ENCODE measurements around the gene CCL22.
"Not testable (repeated sequence)": the region's sequence is repeated elsewhere in the genome, so short reads cannot be mapped to it uniquely, and the experiment has no call there.

Gene CCL22

GRCh38 chr16:57348327-57348726 lies 10.3 kb upstream of the CCL22 start:
- no peak for DNase-seq

- DNase-seq: no peak
Measured at GRCh38 chr16:57349212-57350031, 9.2 kb upstream of the CCL22 start.

GRCh38 chr16:57352636-57353047 lies 5.9 kb upstream of the CCL22 start:
- DNase-seq: peak; percentile 17

GRCh38 chr16:57354311-57354710 lies 4.3 kb upstream of the CCL22 start:
- peak; percentile 17 for DNase-seq

GRCh38 chr16:57355898-57356414 lies 2.6 kb upstream of the CCL22 start:
- DNase-seq: peak; percentile 11

- DNase-seq: no peak
Measured at GRCh38 chr16:57356547-57356946, 2.0 kb upstream of the CCL22 start.

- DNase-seq: peak; percentile 33
Measured at GRCh38 chr16:57357330-57358085, 1.1 kb upstream of the CCL22 start.

GRCh38 chr16:57358086-57358420 lies 530 bp upstream of the CCL22 start:
- DNase-seq: peak; percentile 28

- peak; percentile 26 for DNase-seq
Measured at GRCh38 chr16:57360321-57360935, 1.8 kb downstream of the CCL22 start.

- DNase-seq: no peak
Measured at GRCh38 chr16:57361404-57361803, 2.8 kb downstream of the CCL22 start.

- no peak for DNase-seq
Measured at GRCh38 chr16:57364143-57364542, 5.6 kb downstream of the CCL22 start.

- DNase-seq: no peak
Measured at GRCh38 chr16:57366544-57367040, 8.0 kb downstream of the CCL22 start.

- no peak for DNase-seq
Measured at GRCh38 chr16:57367116-57367752, 8.7 kb downstream of the CCL22 start.

GRCh38 chr16:57371494-57372371 lies 13.2 kb downstream of the CCL22 start:
- DNase-seq: no peak

- peak; percentile 96 for DNase-seq
Measured at GRCh38 chr16:57372372-57373116, 14.0 kb downstream of the CCL22 start, which contains the start of gene CX3CL1. CX3CL1 (plus strand) TSS chr16:57372490; CDS start chr16:57372569, 79 bp downstream.

GRCh38 chr16:57373117-57373947 lies 14.7 kb downstream of the CCL22 start:
- peak; percentile 88 for DNase-seq

GRCh38 chr16:57374067-57374534 lies 15.5 kb downstream of the CCL22 start:
- no peak for DNase-seq

GRCh38 chr16:57374925-57375465 lies 16.4 kb downstream of the CCL22 start:
- not testable (repeated sequence) for DNase-seq

GRCh38 chr16:57376313-57376818 lies 17.8 kb downstream of the CCL22 start:
- no peak for DNase-seq

Measured in islet precursor cell (in vitro differentiated cells).